GM12874 (cell line): ENCODE data around the gene GSTM2.

Experiments used
- TF ChIP-seq, protein P1 (sequence below): IDR thresholded peaks from 2 replicates; pipeline ENCODE4 v1.5.1; 2011; ENCODE audit warnings: low read depth, mild to moderate bottlenecking, control low read depth, low read length, moderate library complexity; ENCODE audit not compliant: insufficient read depth

Gene GSTM2

DNA sequence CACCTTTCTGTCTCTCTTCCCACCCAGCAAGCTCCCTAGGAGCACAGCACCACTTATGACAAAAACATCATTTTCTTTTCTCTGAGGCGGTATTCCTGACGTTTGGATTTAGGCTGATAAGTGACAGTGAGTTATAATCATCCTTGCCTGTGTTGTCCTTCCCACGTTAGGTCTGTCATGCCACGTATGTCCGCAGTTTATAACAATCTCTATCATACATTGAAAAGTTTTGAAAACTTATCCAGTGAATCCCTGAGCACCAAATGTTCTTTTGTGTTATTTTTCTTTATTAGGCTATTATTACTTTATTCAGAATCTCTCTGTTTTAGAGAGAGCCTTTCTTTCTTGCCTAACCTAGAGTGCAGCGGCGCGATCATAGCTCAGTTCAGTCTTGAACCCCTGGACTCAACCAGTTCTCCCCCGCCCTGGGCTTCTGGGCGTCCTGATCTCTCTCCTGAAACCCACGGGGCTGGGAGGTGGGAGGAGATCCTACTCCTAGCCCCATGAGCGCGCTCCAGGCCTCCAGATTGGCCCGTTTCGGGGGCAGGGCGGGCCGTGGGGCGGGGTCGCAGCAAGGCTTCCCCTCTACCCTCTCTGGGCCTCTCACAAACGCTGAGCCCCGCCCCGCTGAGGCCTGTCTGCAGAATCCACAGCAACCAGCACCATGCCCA is at the start of gene GSTM2:
TSS of gene GSTM2 (plus strand) at position 606 of the 671 bp plus-strand sequence. CDS start at position 665, 59 bp downstream.
- TF ChIP-seq, protein P1, sequence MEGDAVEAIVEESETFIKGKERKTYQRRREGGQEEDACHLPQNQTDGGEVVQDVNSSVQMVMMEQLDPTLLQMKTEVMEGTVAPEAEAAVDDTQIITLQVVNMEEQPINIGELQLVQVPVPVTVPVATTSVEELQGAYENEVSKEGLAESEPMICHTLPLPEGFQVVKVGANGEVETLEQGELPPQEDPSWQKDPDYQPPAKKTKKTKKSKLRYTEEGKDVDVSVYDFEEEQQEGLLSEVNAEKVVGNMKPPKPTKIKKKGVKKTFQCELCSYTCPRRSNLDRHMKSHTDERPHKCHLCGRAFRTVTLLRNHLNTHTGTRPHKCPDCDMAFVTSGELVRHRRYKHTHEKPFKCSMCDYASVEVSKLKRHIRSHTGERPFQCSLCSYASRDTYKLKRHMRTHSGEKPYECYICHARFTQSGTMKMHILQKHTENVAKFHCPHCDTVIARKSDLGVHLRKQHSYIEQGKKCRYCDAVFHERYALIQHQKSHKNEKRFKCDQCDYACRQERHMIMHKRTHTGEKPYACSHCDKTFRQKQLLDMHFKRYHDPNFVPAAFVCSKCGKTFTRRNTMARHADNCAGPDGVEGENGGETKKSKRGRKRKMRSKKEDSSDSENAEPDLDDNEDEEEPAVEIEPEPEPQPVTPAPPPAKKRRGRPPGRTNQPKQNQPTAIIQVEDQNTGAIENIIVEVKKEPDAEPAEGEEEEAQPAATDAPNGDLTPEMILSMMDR, result no peak

DNA sequence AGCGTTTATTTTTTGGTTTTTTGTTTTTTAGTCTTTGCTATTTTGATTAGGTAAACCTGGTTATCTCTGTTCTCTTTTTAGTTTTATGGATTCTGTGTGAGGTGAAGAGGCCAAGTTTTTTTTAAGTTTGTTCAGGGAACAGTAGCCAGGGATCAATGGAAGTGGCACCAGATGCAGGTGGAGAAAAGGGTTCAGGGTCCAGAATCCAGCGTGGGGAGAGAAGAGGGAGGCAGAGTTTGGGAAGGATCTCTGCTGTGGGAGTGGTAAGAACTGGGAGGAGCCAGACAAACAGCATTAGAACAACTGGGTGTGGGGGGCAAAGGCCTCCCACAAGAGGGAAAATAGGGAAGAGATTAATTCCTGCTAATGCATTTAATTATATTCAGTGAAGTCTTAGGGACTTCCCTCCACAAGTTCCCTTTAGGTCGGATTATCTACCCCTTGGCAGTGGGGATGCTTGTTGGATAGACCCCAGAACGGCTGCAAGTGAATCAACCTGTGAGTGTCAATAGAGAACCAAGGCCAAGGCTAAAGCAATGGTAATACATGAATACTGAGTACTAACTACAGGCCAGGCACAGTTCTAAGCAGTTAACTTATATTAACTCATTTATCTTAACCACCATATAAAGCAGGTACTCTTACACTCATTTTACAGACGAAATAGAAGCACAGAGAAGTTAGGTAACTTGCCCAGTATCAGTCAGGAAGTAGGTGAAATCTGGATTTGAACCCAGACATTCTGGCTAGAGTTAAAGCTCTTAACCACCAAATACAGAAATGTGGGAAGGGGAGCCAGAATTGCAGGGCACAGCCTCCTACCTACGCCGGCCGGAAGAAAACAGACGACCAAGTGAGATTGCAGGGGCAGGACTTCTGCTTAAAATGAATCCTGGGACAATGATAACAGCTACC is 48.9 kb upstream of the GSTM2 start:
- TF ChIP-seq, protein P1, result no peak

- TF ChIP-seq, protein P1, result no peak
These were observed 48.1 kb upstream of the GSTM2 start, which contains the start of the genes AMPD2 and GNAT2 for GRCh38 chr1:109619576-109620400. TSS of gene AMPD2 (plus strand) at chr1:109619837. CDS start at chr1:109621176, 1,339 bp downstream. TSS of gene GNAT2 (minus strand) at chr1:109619616. CDS start at chr1:109612870, 6,746 bp downstream.

GRCh38 chr1:109620401-109620791 is 47.5 kb upstream of the GSTM2 start:
- TF ChIP-seq, protein P1, result no peak

DNA sequence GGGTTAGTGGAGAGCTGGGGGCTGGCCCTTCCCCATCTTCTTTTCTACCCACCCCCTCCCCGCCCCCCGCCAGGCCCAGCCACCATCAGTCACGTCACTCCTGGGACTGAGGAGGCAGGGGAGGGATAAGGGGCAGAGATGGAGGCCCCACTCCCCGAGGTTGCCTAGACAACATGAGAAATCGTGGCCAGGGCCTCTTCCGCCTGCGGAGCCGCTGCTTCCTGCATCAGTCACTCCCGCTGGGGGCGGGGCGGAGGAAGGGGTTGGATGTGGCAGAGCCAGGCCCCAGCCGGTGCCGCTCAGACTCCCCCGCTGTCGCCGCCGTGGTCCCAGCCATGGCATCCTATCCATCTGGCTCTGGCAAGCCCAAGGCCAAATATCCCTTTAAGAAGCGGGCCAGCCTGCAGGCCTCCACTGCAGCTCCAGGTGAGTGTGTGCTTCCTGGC is 47.0 kb upstream of the GSTM2 start:
- TF ChIP-seq, protein P1, result no peak

DNA sequence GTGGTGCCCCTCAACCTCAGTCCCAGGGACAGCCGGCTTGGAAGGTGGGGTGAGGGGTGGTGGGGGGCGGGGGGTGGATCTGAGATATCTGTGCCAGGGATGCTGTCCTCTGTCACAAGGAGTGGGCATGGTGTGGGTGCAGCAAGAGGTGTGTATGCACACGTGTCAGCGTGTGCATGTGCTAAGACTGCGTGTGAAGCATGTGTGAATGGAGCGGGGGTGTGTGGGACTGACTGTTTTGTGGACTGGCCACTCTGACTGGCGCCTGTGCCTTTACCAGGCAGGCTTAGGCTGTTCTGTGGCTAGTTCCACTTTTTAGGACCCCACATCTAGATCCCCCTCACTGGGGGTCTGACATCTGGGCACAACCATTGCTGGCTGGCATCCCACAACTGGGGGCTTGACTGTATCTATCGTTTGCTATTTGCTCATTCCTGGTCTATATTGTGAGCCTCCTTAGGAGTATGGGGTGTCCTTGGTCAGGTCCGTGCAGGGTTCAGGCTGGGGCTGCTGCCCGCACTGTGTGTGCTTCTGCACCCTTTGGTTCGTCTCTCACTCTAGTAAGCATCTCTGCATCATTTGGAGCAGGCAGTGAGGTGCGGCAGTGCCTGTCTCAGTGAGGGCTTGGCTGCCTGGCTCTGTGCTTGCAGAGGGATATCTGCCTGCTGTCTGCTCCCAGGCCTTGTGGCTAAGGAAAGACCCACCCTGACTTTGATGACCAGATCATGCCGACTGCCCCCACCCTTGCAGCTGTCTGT is 46.3 kb upstream of the GSTM2 start:
- TF ChIP-seq, protein P1, result no peak
